T-cell (primary cell): ENCODE results near the gene JTB. TPM values are rescaled to one million over a fixed set of nuclear protein-coding genes. Genes with fewer than 3 reads are reported as not detected.

Experiments
- ATAC-seq, 4 experiments: fragments of 200-7000 bp in 3 of 4; fragments of 150-1000 bp in 1 of 4; cut with Tn5 transposase; replicated peaks in 1 of 4; 1 replicate in 3 of 4; 2 replicates in 1 of 4; pipeline ENCODE4 v1.10.0; 2021; ENCODE audit warnings: moderate library complexity in 3 of 4, mild to moderate bottlenecking in 2 of 4, moderate number of reproducible peaks in 1 of 4
- CTCF ChIA-PET, 2 donors: fragments of 300-600 bp; sonication (Branson Sonifier 250); formaldehyde crosslinking; loops; one replicate each; lab custom pipeline; 2022; ENCODE audit warnings: antibody characterized with exemption in 2 of 2; lab: Charles Lee
- POLR2A ChIA-PET, 2 donors: fragments of 300-600 bp; sonication (Branson Sonifier 250); formaldehyde crosslinking; loops; one replicate each; lab custom pipeline; 2022; ENCODE audit warnings: antibody characterized with exemption in 2 of 2; lab: Charles Lee
- DNase-seq, 35 experiments: peaks; one replicate each; pipeline versions ENCODE4 v3.0.0 to v3.0.0-alpha.2; 2013 to 2023
- H3K27ac ChIP-seq: one replicate; pipeline ENCODE4 v1.5.1; 2013; ENCODE audit warnings: low read length
- H3K27me3 ChIP-seq, 2 experiments: replicated peaks in 1 of 2; 1 replicate in 1 of 2; 2 replicates in 1 of 2; pipeline versions ENCODE4 v1.6.1 to v1.7.0; 2013; ENCODE audit warnings: low read length in 1 of 2, mixed read lengths in 1 of 2; ENCODE audit not compliant: control insufficient read depth in 2 of 2, insufficient read depth in 2 of 2; ENCODE audit errors: extremely low read depth in 1 of 2
- H3K36me3 ChIP-seq, 2 donors: 1 replicate in 1 of 2; 2 replicates in 1 of 2; pipeline versions ENCODE4 v1.6.1 to v1.7.0; 2013; ENCODE audit warnings: low read length in 1 of 2; ENCODE audit not compliant: control insufficient read depth in 2 of 2, insufficient read depth in 1 of 2; ENCODE audit errors: extremely low read depth in 1 of 2
- H3K4me1 ChIP-seq, 2 experiments: 1 replicate in 1 of 2; 2 replicates in 1 of 2; pipeline versions ENCODE4 v1.6.1 to v1.7.0; 2013; ENCODE audit warnings: low read length in 2 of 2, mixed read lengths in 1 of 2; ENCODE audit not compliant: insufficient read depth in 2 of 2, control insufficient read depth in 1 of 2; ENCODE audit errors: extremely low read depth in 1 of 2
- H3K4me3 ChIP-seq, 2 donors: 1 replicate in 1 of 2; 2 replicates in 1 of 2; pipeline versions ENCODE4 v1.5.1 to v1.7.0; 2013; ENCODE audit warnings: mild to moderate bottlenecking in 2 of 2, low read length in 1 of 2, moderate library complexity in 1 of 2; ENCODE audit not compliant: control insufficient read depth in 1 of 2; ENCODE audit errors: extremely low read depth in 1 of 2
- H3K9me3 ChIP-seq: 2 replicates; pipeline ENCODE4 v1.7.0; 2013
- H3K27ac Mint-ChIP-seq, 2 donors: one replicate each; pipeline ENCODE4 v1.8.0; 2020 to 2021; ENCODE audit warnings: mild to moderate bottlenecking in 2 of 2, mixed read lengths in 2 of 2
- H3K27me3 Mint-ChIP-seq, 2 donors: one replicate each; pipeline ENCODE4 v1.8.0; 2021 to 2022; ENCODE audit warnings: mixed read lengths in 2 of 2
- H3K36me3 Mint-ChIP-seq: one replicate; pipeline ENCODE4 v1.8.0; 2021; ENCODE audit warnings: mixed read lengths
- H3K4me1 Mint-ChIP-seq, 3 donors: one replicate each; pipeline ENCODE4 v1.8.0; 2020 to 2022; ENCODE audit warnings: mixed read lengths in 3 of 3, mild to moderate bottlenecking in 1 of 3
- H3K4me3 Mint-ChIP-seq, 3 donors: one replicate each; pipeline ENCODE4 v1.8.0; 2020 to 2022; ENCODE audit warnings: mild to moderate bottlenecking in 3 of 3, mixed read lengths in 3 of 3, moderate library complexity in 3 of 3
- H3K9me3 Mint-ChIP-seq, 3 donors: one replicate each; pipeline ENCODE4 v1.8.0; 2020 to 2022; ENCODE audit warnings: mixed read lengths in 3 of 3
- WGBS: methylation state at CpG from one replicate; pipeline ENCODE4 v1.1.5; 2013; ENCODE audit warnings: missing lambda C conversion rate; ENCODE audit not compliant: insufficient coverage; 5-methylcytosine and 5-hydroxymethylcytosine counted together
- total RNA-seq, 35 experiments: library from RNA in 6 of 35; stranded (reverse) in 6 of 35; fragments of 120-200 nt in 1 of 35; gene quantifications; one replicate each; pipeline versions ENCODE4 v1.2.1 to v1.2.4 and lab custom pipeline; 2013 to 2026

JTB gene
- total RNA-seq, 5 donors from 2014 or later (not counting 1 experiment from before 2014, with no cell fraction given) = 90.4 to 137 (median 129) TPM

DNA sequence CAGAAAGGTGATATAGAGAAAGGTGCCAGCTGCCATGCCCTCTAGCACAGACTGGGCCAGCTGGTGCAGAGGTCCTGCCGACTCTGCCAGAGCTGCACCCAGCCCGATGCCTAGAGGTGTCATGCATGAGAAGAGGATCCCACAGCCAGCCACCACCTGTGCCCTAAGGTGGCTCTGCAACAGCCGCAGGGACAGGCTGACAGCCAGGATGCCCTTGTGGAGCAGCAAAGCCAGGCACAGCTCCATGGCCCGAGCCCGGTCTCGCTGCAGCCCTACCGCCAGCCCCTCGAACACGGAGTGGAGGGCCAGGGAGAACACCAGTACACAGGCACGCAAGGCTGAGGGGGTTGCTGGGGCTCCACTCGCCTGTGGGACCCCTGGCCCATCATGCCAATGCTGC lies 17.3 kb downstream of the JTB start:
- no peak overlapping the region for H3K27ac ChIP-seq
- 92% methylated on average over 11 of the region's 11 CpGs for WGBS

DNA sequence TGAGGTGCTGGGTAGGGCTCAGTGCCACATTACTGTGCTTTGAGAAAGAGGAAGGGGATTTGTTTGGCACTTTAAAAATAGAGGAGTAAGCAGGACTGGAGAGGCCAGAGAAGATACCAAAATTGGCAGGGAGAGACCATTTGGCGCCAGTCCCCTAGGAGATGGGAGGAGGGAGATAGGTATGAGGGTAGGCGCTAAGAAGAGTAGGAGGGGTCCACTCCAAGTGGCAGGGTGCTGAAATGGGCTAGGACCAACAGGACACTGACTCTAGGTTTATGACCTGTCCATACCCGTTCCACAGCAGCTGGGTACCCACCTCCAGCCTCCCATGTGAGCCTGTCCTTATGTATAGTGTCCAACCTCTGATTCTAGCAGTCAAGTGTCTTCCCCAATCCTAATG lies 18.0 kb downstream of the JTB start:
- no peak for DNase-seq

More for the DNA sequence above, 17.3 kb downstream of the JTB start:
- no peaks in the 10 kb centered on the region for H3K27me3 ChIP-seq
- peaks cover 34 to 59% of the 10 kb centered on the region in 2 experiments for H3K4me1 ChIP-seq
- ChIA-PET CTCF (no interaction called here), POLR2A (no interaction called here)
- H3K36me3 ChIP-seq = peaks cover 0 to 7% of the 10 kb centered on the region in 2 donors
- Mint-ChIP-seq H3K27ac (peak overlapping the region in 1 of 2 donors; percentile 96), H3K4me3 (no peak overlapping the region), H3K4me1 (peaks cover 51 to 64% (median 61%) of the 10 kb centered on the region in 3 donors), H3K27me3 (no peaks in the 10 kb centered on the region), H3K36me3 (no peaks in the 10 kb centered on the region), H3K9me3 (no peaks in the 10 kb centered on the region)
- H3K4me3 ChIP-seq = no peak overlapping the region
- no peaks in the 10 kb centered on the region for H3K9me3 ChIP-seq
- ATAC-seq (no peak), DNase-seq (no peak)

DNA sequence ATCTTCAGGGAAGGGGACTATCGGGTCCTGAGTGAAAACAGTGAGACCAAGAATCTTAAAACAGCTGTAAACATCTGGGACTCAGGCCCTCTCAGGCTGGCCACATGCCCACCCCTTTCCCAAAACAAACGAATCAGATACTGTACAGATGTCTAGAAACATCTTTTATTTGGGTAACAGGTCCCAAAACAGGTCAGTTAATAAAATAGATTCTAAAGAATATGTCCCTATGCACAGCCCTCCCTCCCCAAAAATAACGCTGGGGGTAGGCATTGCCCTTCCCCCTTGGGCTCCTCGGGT lies 18.6 kb downstream of the JTB start:
- Histone ChIP-seq H3K4me1 (peaks cover 29 to 59% of the 10 kb centered on the region in 2 experiments), H3K9me3 (no peaks in the 10 kb centered on the region), H3K4me3 (no peak overlapping the region), H3K27ac (peak overlapping the region; percentile 60), H3K36me3 (peaks cover 0 to 18% of the 10 kb centered on the region in 2 donors), H3K27me3 (no peaks in the 10 kb centered on the region)
- ChIA-PET POLR2A (interaction anchor here in 1 of 2 donors (0.5 to 1.5 kb wide), 4 partner anchors 32 to 204 kb away, joined by 4 to 6 read pairs (median 4); partner anchors contain the start of gene RPS27), CTCF (interaction anchor here in 1 of 2 donors (0.7 to 1.5 kb wide), 3 partner anchors 9 to 17 kb away, joined by 5 to 9 read pairs (median 5); partner anchors contain the start of gene CREB3L4)
- H3K27ac Mint-ChIP-seq = peak overlapping the region; percentile 96
- DNase-seq (no peak), ATAC-seq (no peak)
- WGBS = no CpG with 5 or more reads among the region's 4 CpGs
- H3K4me3 Mint-ChIP-seq = peak overlapping the region; percentile 95 to 97 (median 97)
- peaks cover 59 to 69% (median 64%) of the 10 kb centered on the region in 3 donors for H3K4me1 Mint-ChIP-seq
- H3K9me3 Mint-ChIP-seq = no peaks in the 10 kb centered on the region
- H3K27me3 Mint-ChIP-seq = no peaks in the 10 kb centered on the region
- H3K36me3 Mint-ChIP-seq = peaks cover 8% of the 10 kb centered on the region

More for the DNA sequence above, 18.0 kb downstream of the JTB start:
- no peak for ATAC-seq
- ChIA-PET POLR2A (interaction anchor here in 1 of 2 donors (1.5 kb wide), 1 partner anchor 31 kb away, joined by 6 read pairs; the partner anchor contains the start of gene RPS27), CTCF (interaction anchor here in 1 of 2 donors (1.5 kb wide), 1 partner anchor 14 kb away, joined by 5 read pairs; no protein-coding TSS in a partner anchor)
- Histone ChIP-seq H3K27ac (no peak overlapping the region), H3K4me3 (no peak overlapping the region), H3K36me3 (peaks cover 0 to 13% of the 10 kb centered on the region in 2 donors), H3K27me3 (no peaks in the 10 kb centered on the region), H3K9me3 (no peaks in the 10 kb centered on the region), H3K4me1 (peaks cover 33 to 59% of the 10 kb centered on the region in 2 experiments)
- no peaks in the 10 kb centered on the region for H3K9me3 Mint-ChIP-seq
- H3K4me3 Mint-ChIP-seq = peak overlapping the region in 2 of 3 donors; percentile 3 to 97
- H3K27ac Mint-ChIP-seq = peak overlapping the region; percentile 11 to 96
- WGBS = 93% methylated on average over 2 of the region's 3 CpGs
- H3K36me3 Mint-ChIP-seq = peaks cover 2% of the 10 kb centered on the region
- H3K27me3 Mint-ChIP-seq = no peaks in the 10 kb centered on the region
- peaks cover 59 to 68% (median 64%) of the 10 kb centered on the region in 3 donors for H3K4me1 Mint-ChIP-seq

DNA sequence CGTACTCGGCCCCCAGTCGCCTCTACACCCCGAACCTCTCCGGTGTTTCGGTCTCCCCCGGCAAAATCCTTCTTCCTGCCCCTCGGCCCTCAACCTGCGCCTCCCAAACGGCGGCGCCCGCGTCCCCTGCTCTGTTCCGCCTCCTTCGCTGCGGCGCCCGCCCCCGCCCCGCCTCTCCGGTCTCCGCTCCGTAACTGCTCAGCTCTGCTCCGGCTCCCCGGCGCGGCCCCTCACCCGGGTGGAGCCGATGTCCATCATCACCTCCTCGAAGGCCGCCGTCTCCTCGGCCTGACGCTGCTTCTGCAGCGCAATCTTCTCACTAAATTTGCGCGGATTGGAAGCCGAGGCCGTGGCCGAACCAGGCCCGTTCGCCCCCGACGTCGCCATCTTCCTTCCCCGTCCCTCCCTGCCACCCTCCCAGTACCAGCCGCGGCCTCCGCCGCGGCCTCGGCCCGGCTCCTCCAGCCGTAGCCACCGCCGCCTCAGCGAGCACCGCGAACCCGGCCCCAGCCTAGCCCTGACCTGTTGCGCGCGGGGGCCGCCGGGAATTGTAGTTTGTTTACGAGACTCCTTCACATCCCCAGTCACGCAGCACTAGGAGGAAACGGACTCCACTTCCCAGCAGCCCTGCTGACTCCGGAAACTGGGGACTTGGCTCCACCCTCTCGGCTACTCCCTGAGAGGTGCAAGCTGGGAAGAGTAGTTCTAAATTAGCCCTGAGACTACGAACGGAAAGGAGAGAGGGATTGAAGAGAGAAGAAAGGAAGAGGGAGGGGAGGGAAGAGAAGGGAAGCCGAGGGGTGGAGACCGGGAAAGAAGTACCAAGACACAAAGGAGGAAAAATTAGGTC lies 19.1 kb downstream of the JTB start, which contains the start of gene CRTC2:
CRTC2 (minus strand) TSS at position 502 of the 850 bp plus-strand sequence; CDS start at position 387, 115 bp downstream.
- H3K36me3 Mint-ChIP-seq = peaks cover 12% of the 10 kb centered on the region
- Histone ChIP-seq H3K27ac (peak within 1 kb of the TSS; percentile 89), H3K4me3 (peak within 1 kb of the TSS; percentile 82 to 95), H3K4me1 (peaks cover 29 to 62% of the 10 kb centered on the region in 2 experiments), H3K27me3 (no peaks in the 10 kb centered on the region), H3K9me3 (no peaks in the 10 kb centered on the region), H3K36me3 (peaks cover 6 to 24% of the 10 kb centered on the region in 2 donors)
- under 1% methylated on average over 63 of the region's 75 CpGs for WGBS
- POLR2A ChIA-PET = interaction anchor here (0.5 to 1.5 kb wide), 6 partner anchors 13 to 204 kb away, joined by 3 to 6 read pairs (median 4); partner anchors contain the start of gene RPS27 (in 1 of the 2)
- no peaks in the 10 kb centered on the region for H3K9me3 Mint-ChIP-seq
- no peaks in the 10 kb centered on the region for H3K27me3 Mint-ChIP-seq
- CTCF ChIA-PET = interaction anchor here in 1 of 2 donors (0.7 to 1.5 kb wide), 3 partner anchors 10 to 17 kb away, joined by 5 to 9 read pairs (median 5); partner anchors contain the start of gene CREB3L4
- DNase-seq (peak; percentile 91 to 100 (median 98)), ATAC-seq (peak; percentile 87 to 91 (median 89))
- peak within 1 kb of the TSS; percentile 96 for H3K27ac Mint-ChIP-seq
- H3K4me1 Mint-ChIP-seq = peaks cover 58 to 68% (median 63%) of the 10 kb centered on the region in 3 donors
- peak within 1 kb of the TSS; percentile 95 to 97 (median 97) for H3K4me3 Mint-ChIP-seq

DNA sequence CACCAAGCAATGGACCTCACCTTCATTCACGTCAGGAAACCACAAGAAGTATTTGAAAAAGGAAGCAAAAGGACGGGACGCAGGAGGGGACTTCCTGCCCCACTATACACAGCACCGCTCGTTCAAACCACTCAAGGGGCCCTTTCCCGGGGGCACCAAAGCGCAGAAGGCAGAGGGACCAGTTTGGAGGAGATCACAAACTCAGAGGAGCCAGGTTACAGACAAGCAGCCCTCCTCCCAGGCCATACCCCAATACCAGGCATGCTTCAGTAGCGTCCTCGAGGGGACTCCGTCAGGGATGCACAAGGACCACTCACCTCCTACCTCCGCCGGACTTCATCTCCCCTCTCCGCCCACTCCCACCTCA lies 19.7 kb downstream of the JTB start:
- H3K4me1 ChIP-seq = peaks cover 25 to 56% of the 10 kb centered on the region in 2 experiments
- WGBS = 0% methylated on average over 13 of the region's 13 CpGs
- POLR2A ChIA-PET = interaction anchor here in 1 of 2 donors (0.7 kb wide), 1 partner anchor 13 kb away, joined by 3 read pairs; no protein-coding TSS in a partner anchor
- H3K4me1 Mint-ChIP-seq = peaks cover 56 to 67% (median 60%) of the 10 kb centered on the region in 3 donors
- no peaks in the 10 kb centered on the region for H3K27me3 ChIP-seq
- ATAC-seq = peak; percentile 2 to 25 (median 16)
- H3K36me3 ChIP-seq = peaks cover 6 to 28% of the 10 kb centered on the region in 2 donors
- no peaks in the 10 kb centered on the region for H3K9me3 ChIP-seq
- H3K9me3 Mint-ChIP-seq = no peaks in the 10 kb centered on the region
- peaks cover 15% of the 10 kb centered on the region for H3K36me3 Mint-ChIP-seq
- peak in 27 of 35 experiments; percentile 13 to 74 (median 30) for DNase-seq
- peak overlapping the region; percentile 95 to 97 (median 97) for H3K4me3 Mint-ChIP-seq
- H3K27ac ChIP-seq = peak overlapping the region; percentile 89
- CTCF ChIA-PET = interaction anchor here (0.6 to 1.9 kb wide), 2 partner anchors 10 to 86 kb away, joined by 4 read pairs; partner anchors contain the start of gene CREB3L4 (in 1 of the 2)
- no peaks in the 10 kb centered on the region for H3K27me3 Mint-ChIP-seq
- peak overlapping the region; percentile 82 to 95 for H3K4me3 ChIP-seq
- peak overlapping the region; percentile 96 for H3K27ac Mint-ChIP-seq
